ENCODE data around the gene RETREG3. TPM values are rescaled to one million over a fixed set of nuclear protein-coding genes. Genes with fewer than 3 reads are reported as not detected.
A peak's percentile ranks its signal among the peaks of the same experiment; 100 is the strongest.

The RETREG3 gene
- total RNA-seq, 1 experiment from 2014 or later, result 25.4 TPM

DNA sequence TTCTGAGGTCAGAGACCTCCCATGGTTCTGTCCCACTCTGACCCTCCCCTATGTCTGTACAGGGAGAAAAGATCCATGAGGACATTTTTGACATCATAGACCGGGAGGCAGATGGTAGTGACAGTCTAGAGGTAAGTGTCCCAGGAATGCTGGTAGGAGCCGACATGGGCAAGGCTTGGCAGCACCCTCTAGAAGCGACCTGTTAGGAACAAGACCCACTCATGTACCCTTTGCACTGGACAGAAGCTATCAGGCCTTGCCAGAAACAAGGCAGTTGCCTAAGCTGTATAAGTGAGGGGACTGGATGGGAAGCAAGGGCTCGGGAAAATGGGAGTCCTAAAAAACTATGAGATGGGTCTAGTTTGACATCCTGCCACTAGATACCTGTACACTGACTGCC lies 2.8 kb upstream of the RETREG3 start:
- no peak for DNase-seq (ENCODE audit: low read depth)

DNA sequence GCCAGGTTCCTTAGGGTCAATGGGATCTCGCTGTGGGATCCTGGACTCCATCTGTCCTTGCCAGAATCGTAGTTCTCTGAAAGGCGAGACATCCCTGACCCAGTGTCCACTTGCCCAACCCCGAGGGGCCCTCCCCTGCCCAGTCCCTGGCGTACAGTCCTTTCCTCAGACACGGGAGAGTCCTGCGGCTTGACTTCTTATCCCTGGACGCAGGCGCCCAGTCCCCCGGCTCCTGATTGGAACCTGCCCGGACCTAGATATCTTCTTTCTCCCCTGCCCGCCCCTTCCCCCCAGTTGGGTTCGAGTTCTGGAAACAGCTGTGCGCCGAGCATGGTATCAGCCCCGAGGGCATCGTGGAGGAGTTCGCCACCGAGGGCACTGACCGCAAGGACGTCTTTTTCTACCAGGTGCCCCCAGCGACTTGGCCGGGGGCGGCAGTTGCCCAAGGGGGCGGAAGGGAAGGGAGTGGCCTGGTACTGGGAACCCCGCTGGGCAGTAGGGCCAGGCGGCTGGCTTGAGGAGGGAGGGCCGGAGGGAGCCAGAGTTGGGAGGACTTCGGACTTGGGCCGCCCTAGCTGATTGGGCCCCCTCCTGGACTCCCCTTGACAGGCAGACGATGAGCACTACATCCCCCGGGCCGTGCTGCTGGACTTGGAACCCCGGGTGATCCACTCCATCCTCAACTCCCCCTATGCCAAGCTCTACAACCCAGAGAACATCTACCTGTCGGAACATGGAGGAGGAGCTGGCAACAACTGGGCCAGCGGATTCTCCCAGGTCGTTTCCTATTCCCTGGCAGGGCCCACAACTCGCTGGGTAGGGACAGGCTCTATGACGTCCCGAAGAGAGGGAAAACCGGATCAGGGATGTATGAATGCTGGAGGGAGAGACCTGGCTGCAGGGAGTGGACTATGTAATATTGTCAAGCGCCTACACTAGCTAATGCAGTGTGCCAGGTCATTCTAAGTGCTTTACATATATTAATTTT lies 934 bp upstream of the RETREG3 start:
- peak; percentile 51 for DNase-seq (ENCODE audit: low read depth)

DNA sequence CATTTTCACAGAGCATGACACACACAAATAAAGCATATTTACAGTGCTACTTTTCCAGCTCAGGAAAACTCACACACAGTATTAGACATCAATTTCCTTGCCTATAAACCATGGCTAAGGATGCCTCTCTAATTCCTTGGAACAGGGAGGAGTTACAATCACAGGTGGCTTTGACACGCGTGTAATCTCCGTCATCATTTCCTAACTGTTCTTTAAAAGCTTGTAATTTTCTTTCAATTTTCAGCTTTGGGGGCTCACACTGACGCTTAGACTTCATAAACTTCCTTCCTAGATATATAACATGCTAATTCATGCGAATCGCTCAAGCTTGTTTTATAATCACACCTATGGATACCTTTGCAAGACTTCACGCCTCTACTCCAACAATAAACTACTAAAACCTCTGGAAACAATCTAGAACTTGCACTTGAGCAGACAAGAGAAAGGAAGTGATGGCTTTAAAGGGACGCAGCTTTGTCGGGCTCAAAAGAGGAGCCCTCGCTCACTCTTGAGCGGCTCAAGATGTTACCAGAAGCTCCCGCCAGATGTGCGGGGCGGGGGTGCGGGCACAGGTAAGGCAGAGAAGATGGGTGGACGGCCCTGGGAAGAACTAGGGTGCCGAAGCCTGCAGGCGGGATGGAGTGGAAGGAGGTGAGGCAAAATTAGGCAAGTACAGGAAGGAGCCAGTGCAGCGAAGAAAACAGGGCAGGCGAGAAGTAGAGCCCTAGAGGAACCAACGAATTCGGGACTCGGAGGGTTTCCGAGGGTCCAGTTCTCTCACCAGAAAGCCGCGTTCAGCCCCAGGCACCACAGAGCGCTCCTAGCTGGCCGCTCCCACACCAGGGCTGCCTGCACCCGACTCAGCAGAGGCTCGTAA lies 631 bp downstream of the RETREG3 start:
- no peak for DNase-seq (ENCODE audit: low read depth)

DNA sequence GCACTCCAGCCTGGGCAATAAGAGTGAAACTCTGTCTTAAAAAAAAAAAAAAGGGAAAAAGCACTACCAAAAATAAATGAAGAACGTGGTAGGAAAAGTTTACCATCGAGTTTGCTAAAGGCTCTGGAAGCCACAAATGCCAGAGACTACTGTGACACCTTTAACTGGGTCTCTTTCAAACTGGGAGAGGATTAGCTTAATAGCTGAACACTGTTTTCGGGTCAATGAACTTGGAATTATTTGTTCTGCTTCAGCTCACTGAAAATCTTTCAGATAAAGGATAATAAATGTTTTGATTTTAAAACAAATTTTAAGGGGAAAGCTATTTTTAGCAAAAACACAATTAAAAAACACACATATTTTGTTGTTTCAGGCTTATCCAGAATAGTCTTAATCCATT lies 1.4 kb downstream of the RETREG3 start:
- DNase-seq (ENCODE audit: low read depth), result no peak

DNA sequence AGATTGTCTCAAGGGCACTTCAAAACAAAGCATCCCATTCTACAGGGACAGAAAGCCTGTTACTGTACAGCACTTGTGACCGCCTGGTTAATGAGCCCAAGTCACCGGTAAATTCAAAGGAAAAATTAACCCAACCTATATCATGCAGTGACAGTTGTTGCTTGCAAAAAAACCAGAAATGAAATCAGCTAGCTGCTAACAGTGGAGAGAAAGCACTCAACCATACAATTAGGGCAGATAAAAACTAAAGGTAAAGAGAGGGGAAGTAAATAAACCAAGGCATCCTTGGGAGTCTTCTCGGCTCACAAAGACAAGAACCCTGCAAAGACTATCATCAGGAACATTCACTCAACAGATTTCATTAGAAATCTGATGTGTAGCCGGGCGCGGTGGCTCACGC lies 5.9 kb downstream of the RETREG3 start:
- no peak for DNase-seq (ENCODE audit: low read depth)

DNA sequence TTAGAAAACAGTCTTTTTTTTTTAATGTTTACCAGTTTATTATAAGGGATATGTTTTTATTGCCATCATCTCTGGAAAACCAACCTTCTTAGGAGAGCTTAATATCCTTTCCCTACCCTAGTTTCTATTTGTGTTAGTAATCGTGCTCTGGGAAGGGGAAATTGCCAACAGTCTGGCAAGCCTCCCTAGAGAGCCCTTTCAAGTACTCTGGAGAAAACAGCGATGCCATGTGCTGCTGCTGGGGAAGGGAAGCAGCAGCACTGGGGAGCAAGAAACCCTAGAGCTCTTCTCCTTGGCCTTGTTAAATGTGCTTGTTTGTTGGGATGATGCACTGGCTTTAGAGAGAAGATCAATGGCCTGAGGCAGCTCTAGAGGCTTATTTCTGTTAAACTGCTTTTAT lies 10.3 kb downstream of the RETREG3 start:
- no peak for DNase-seq (ENCODE audit: low read depth)

DNA sequence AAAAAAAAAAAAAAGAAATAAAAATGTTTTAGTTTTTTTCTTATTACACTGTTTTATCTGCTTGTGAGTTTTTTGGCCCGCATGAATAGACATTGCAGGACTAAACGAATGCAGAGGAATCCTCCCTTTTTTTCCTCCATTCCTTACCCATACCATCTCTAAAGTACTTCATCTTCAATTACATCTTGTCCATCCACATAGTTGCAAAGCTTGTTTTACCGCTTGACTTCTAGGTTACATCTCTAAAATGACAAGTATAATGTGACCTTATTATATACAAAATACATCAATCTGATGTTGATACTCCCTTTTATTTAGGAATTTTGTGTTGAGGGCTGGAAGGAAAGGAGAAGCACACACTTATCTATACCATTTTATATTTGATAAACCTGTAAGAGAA lies 12.8 kb downstream of the RETREG3 start:
- DNase-seq (ENCODE audit: low read depth), result no peak

DNA sequence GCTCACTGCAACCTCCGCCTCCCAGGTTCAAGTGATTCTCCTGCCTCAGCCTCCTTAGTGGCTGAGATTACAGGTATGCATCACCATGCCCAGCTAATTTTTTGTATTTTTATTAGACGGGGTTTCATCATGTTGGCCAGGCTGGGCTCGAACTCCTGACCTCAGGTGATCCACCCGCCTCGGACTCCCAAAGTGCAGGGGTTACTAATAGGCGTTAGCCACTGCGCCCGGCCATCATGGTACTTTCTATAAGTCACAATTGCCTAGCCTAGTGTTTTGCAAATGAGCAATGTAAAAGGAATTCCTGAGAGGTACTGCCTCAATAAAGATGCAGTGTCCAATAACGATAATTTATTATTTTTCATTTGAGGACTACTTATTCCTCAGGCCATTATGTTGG lies 17.8 kb downstream of the RETREG3 start:
- DNase-seq (ENCODE audit: low read depth), result no peak

DNA sequence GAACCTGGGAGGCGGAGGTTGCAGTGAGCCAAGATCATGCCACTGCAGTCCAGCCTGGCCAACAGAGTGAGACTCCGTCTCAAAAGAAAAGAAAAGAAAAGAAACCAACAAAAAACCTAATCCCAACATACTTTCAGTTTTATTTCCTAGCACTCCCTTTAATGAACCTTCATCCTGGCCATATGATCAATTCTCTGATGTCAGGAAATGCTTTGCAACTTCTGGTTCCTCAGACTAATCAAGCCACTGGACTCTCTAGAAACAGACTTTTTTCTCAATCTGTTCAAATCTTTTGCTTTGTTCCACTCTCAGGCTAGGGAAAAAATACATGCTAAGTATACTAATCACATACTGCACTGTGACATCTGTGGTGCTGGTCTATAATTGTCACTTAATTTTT lies 18.3 kb downstream of the RETREG3 start:
- no peak for DNase-seq (ENCODE audit: low read depth)

DNA sequence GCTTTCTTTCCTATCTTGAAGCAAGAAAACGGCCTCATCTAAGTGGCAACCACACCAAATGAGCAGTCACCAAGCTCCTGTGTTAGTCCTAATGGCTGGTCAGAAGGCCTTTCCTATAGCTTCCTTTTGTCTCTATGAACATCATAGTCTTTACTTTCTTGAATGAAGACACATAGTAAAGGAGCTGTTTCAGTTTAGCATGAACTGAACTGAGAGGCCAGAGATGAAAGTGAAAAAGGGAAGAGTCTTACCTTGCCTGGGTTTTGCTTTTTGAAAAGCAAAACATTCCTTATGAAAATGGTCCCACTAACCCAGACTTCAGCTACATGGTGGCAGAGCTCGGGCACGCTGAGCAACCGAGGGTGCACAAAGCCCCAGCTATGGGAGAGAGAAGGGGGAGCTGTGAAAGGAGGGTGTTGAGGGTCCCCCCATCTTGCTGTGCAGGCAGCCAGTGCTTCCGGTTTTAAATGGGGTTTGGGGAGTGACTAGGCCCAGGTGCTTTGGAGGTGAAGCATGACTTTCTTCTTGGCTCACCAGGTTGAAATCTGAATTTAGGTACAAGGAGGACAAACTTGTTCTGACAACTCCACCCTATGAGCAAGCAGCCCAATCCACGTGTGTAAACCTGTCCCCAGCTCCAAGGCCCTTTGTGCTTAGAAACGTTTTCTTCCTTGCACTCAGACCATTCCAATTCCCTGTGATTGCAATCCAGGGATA lies 22.5 kb downstream of the RETREG3 start:
- no peak for DNase-seq (ENCODE audit: low read depth)

DNA sequence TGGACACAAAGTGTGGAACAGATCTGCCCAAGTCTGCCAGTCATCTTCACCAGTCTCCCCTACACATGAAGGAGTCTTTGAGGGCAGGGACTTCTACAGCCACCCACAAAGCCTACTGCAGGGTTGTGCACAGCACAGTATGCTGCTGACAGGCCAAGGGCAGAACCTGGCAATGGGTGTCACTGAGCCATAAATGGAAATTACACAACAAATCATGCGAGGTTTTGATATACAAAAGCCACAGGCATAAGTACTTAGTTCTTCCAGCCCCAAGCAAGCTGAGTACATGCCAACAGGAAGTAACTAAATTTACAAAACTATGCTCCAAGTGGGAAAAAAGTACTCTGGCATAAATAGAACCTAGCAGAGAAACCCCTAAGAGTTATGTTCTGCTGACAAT lies 23.8 kb downstream of the RETREG3 start:
- DNase-seq (ENCODE audit: low read depth), result no peak

DNA sequence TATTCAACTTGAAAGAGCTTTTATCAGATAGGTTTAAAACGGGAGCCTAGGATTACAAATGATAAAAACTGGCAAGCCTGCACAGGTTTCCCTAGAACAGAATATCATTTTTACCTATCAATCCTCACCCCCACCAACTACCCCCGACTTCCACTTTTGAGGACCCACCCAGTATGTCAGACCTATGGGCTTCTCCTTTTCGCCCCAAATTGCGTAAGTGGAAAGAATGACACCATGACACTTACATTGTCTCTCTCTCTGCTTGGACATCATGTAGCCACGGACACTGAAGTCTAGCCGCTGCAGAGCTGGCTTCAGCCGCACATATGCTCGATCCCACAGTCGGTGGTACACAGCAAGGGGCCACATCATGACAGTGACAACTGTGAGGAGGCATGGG lies 24.3 kb downstream of the RETREG3 start:
- DNase-seq (ENCODE audit: low read depth), result no peak

DNA sequence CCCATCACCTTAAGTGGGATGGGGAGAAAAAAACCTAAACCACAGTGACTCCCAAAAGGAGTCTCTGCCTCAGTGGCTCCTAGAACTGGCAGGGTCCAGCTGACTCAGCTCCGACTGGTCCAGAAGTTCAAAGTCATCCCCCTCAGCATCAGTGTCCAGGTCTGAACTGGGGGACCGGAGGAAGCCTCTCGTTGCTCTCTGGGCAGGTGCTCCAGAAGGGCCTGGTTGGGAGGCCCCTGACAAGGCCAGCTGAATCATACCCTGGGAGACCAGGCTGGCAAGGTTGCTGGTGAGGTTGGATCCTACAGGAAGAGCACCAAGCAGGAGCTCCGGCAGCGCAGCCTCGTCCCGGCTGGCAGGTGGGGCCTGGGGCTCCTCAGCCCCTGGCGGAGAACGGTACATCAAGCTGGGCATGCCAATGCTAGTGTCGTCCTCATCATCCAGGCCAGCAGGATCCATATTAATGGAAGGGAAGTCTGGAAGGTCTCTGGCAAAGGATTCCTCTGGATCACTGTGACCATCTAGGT lies 27.4 kb downstream of the RETREG3 start:
- no peak for DNase-seq (ENCODE audit: low read depth)

DNA sequence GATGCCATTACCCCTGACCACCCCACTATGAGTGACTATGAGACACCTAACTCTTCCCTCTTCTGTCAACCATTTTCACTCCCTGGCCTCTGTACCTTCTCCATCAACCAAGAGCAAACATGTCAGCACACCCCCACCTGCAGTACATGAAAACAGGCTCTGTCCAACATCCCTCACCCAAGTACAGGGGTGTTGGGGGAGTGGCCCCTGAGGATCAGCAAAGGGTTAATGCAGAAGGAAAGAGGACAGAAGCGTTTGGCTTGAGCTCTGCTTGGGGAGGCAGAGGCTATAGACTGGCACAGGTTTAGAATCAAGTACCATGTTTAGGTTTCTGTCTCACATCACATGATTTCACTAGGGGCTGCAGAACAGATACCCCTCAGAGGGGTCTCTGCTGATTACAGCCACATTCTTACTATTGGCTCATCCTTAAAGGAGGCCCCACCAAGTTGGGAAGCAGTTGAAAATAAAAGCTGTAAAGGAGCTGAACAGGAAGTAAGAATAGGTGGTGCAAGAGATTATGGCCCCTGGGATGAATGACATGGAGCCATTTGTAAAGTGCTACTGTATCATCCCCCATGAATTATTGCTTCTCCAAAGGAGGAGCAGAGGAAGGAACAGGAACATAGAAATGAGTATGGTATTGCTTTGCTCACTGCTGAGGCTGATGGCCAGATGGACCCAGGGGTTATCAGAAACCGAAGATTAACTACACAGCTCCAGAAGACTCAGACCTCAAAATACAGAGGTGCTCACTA lies 29.2 kb downstream of the RETREG3 start:
- no peak for DNase-seq (ENCODE audit: low read depth)

DNA sequence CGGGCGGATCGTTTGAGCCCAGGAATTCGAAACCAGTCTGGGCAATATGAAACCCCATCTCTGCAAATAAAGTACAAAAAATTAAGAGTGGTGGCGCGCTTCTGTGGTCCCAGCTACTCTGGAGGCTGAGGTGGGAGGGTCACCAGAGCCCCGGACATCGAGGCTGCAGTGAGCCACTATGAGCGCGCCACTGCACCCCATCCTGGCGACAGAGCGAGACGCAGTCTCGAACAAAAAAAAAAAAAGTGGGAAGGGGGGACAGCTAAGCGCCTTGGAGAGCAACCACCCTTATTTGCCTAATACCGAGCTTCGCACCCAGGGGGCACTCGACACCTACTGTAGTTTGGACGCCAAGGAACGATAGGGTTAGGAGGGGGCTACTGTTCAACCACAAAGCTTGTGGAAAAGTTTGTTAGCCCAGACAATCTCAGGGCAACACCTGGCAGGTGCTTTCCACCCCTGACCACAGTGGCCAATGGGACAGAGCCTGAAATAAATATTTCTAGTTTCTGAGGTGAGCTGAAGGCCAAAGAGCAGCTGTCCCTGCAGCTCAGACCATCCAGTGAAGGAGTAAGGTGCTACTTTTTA lies 30.8 kb downstream of the RETREG3 start:
- peak; percentile 65 for DNase-seq (ENCODE audit: low read depth)

DNA sequence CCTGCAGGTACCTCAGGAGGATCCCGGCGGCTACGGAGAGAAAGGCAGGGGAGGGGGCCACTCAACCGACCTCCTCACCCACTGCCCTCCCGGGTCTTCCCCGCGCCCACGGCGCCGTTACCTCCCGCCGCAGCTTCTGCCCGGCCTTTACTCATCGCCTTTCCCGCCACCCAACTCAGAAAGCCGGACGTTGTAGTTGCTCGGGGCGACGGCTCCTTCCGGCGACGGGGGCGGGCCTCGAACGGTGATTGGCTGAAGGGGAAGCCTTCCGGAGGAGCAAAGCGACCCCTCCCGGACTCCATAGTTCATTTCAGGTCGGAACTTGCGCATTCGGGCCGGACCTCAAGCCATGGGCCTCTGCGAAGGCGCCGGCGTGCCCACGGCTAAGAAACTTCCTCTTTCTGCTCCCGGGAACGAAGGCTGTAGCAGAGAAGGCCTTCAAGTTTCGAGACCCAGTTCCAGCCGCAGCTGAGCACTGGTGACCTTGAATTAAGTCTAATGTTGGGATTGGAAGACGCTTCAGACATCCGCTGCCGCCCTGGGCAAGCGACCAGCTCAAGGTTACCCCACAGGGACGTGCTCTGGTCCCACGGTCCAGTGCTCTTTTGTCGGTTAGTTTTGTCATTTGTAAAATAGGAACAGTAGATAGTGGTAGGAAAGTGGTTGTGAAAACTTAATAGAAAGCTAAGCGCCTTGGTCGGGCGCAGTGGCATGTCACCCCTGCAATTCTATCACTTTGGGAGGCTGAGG lies 31.5 kb downstream of the RETREG3 start, which contains the start of gene PSMC3IP:
TSS of gene PSMC3IP (minus strand) at position 198 of the 750 bp plus-strand sequence. CDS start at position 155, 43 bp downstream.
- peak; percentile 92 for DNase-seq (ENCODE audit: low read depth)

DNA sequence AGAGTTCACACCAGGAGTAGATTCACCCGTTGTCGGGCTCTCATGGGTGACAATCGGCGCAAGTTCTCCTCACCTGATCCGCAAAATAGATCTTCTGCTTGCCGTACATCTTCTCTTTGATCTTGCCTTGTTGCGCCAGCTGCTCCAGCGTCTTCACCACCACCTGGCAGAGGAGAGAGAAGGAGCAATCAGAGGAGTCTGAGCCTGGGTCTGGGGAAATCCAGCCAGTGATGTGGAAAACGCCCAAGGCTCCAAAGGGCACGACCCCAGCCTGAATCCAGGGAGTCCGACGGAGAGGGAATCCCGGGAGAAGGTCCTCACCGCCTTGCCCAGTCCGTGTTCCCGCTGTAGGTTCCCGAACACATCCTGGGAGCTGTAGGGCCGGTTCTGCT lies 32.0 kb downstream of the RETREG3 start:
- peak; percentile 24 for DNase-seq (ENCODE audit: low read depth)

DNA sequence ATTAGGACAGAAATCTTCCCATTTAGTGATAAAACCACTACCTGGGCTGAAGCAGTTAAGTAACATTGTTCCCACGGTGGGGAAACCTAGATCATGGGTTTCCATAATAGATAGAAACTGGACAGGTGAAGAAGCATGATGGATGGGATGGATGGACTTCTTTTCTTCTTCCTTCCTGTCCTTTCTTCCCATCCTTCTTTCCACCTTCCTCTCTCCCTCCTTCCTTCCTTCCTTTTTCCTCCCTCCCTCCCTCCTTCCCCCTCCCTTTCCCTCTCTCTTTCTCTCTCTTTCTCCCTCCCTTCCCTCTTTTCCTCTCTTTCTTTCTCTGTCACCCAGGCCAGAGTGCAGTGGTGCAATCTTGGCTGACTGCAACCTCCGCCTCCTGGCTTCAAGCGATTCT lies 34.7 kb downstream of the RETREG3 start:
- no peak for DNase-seq (ENCODE audit: low read depth)

DNA sequence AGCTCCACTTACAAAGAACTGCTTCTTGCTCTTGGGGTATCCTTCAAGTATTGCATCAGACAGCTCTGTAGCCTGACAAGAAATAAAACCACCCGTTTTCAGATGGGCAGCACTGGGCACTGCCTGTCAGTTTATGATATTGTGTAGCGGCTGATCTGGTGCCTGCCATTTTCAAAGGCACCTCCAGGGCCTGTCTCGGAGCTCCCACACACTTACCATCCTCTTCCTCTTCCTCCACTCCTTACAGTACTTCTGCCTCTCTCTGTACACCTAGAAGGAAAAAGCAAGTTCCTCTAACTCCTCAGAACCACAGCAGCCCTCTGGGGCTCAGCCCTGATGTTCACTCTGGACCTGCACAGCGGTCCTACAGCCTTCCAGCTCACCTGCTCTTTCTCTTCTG lies 36.1 kb downstream of the RETREG3 start:
- no peak for DNase-seq (ENCODE audit: low read depth)

Data from RPMI7951 (cell line).